ENCODE data around the gene ELFN2. TPM values are rescaled to one million over a fixed set of nuclear protein-coding genes. Genes with fewer than 3 reads are reported as not detected.

Gene ELFN2
- total and polyA plus RNA-seq, 2 of the 13 experiments (the other 11 are each of a cell fraction or from before 2014, with no cell fraction given), result 0.01 TPM; not detected in 1

GRCh38 chr22:37402184-37402506 lies 25.1 kb downstream of the ELFN2 start (continued):
- no peak for TF ChIP-seq ZBTB33 (CRISPR knock-in tag; IDR thresholded peaks at IDR 0.05)
- TF ChIP-seq NR0B2 (CRISPR knock-in tag; IDR thresholded peaks at IDR 0.05), result no peak
- TF ChIP-seq CBX1 (IDR thresholded peaks at IDR 0.05; ENCODE audit: low read depth), result no peak
- no peak for TF ChIP-seq ATF2 (CRISPR knock-in tag; IDR thresholded peaks at IDR 0.05)
- no peak for TF ChIP-seq ADNP (CRISPR knock-in tag; IDR thresholded peaks at IDR 0.05)
- no peak for TF ChIP-seq TRIM22 (IDR thresholded peaks at IDR 0.05)
- TF ChIP-seq MEIS2 (CRISPR knock-in tag; IDR thresholded peaks at IDR 0.05), result no peak
- TF ChIP-seq NFE2L1 (CRISPR knock-in tag; IDR thresholded peaks at IDR 0.05; ENCODE audit: borderline replicate concordance), result no peak
- TF ChIP-seq SP1 (IDR thresholded peaks at IDR 0.05), result no peak
- no peak for TF ChIP-seq SP1 (CRISPR knock-in tag; IDR thresholded peaks at IDR 0.05)
- no peak for TF ChIP-seq ZNF142 (CRISPR knock-in tag; IDR thresholded peaks at IDR 0.05)

Measured in HepG2 (cell line).